HFFc6 (cell line): ENCODE data around the gene MTFP1. TPM values are rescaled to one million over a fixed set of nuclear protein-coding genes. Genes with fewer than 3 reads are reported as not detected.

Experiments
- DNase-seq: peaks from one replicate; pipeline ENCODE4 v3.0.0-alpha.2; 2018
- H3K27ac Mint-ChIP-seq: 2 replicates; pipeline ENCODE4 v1.8.0; 2020; ENCODE audit warnings: mild to moderate bottlenecking, mixed read lengths
- H3K27me3 Mint-ChIP-seq: 2 replicates; pipeline ENCODE4 v1.8.0; 2021; ENCODE audit warnings: mild to moderate bottlenecking, moderate library complexity, mixed read lengths; ENCODE audit not compliant: insufficient read depth
- H3K36me3 Mint-ChIP-seq: 2 replicates; pipeline ENCODE4 v1.8.0; 2021; ENCODE audit warnings: low read depth, mixed read lengths
- H3K4me1 Mint-ChIP-seq: 2 replicates; pipeline ENCODE4 v1.8.0; 2020; ENCODE audit warnings: low read depth, mixed read lengths
- H3K4me3 Mint-ChIP-seq: 2 replicates; pipeline ENCODE4 v1.8.0; 2020; ENCODE audit warnings: mild to moderate bottlenecking, moderate library complexity, mixed read lengths
- H3K9me3 Mint-ChIP-seq: 2 replicates; pipeline ENCODE4 v1.8.0; 2020; ENCODE audit warnings: mild to moderate bottlenecking, mixed read lengths
- CTCF ChIP-seq: fragments of 200-600 bp; sonication (generic); IDR thresholded peaks from 2 replicates; pipeline ENCODE4 v1.5.0; 2021; ENCODE audit warnings: antibody characterized with exemption, mild to moderate bottlenecking
- total RNA-seq, 6 experiments: library from RNA; stranded (reverse); fragmentation: NEBNext Ultra II Directional; extraction: Animal tissue kit (Norgen Biotek cat#: 25700); gene quantifications; 2 replicates in 1 of 6; 3 replicates in 5 of 6; pipeline ENCODE4 v1.2.3, GENCODE V29; 2021

Gene MTFP1
- total RNA-seq, 6 experiments from 2014 or later: 1.7 to 5.7 (median 4.1) TPM

- no peak for TF ChIP-seq CTCF
- Mint-ChIP-seq H3K9me3 (no peaks in the 10 kb centered on the region), H3K27me3 (no peaks in the 10 kb centered on the region; the same call in 1 of the 2 replicates), H3K36me3 (peaks cover 10% of the 10 kb centered on the region; the same call in 1 of the 2 replicates), H3K4me1 (peaks cover 19% of the 10 kb centered on the region), H3K27ac (no peak overlapping the region), H3K4me3 (no peak overlapping the region)
- DNase-seq: no peak
Observed at GRCh38 chr22:30429887-30430286, 4.3 kb downstream of the MTFP1 start.

- Mint-ChIP-seq H3K27ac (no peak overlapping the region), H3K27me3 (no peaks in the 10 kb centered on the region; the same call in 1 of the 2 replicates), H3K9me3 (no peaks in the 10 kb centered on the region), H3K4me3 (no peak overlapping the region), H3K36me3 (peaks cover 10% of the 10 kb centered on the region; the same call in 1 of the 2 replicates), H3K4me1 (peaks cover 13% of the 10 kb centered on the region)
- peak; percentile 34 for TF ChIP-seq CTCF
- no peak for DNase-seq
Observed at GRCh38 chr22:30430933-30431332, 5.4 kb downstream of the MTFP1 start.

GRCh38 chr22:30432096-30432495 is 6.5 kb downstream of the MTFP1 start:
- H3K9me3 Mint-ChIP-seq: no peaks in the 10 kb centered on the region
- no peak overlapping the region for H3K4me3 Mint-ChIP-seq
- no peak for TF ChIP-seq CTCF
- DNase-seq: no peak
- H3K36me3 Mint-ChIP-seq: peaks cover 10% of the 10 kb centered on the region; the same call in 1 of the 2 replicates
- peaks cover 7% of the 10 kb centered on the region for H3K4me1 Mint-ChIP-seq
- no peak overlapping the region for H3K27ac Mint-ChIP-seq
- H3K27me3 Mint-ChIP-seq: no peaks in the 10 kb centered on the region

- no peak for DNase-seq
- H3K27ac Mint-ChIP-seq: no peak overlapping the region
- no peak overlapping the region for H3K4me3 Mint-ChIP-seq
- TF ChIP-seq CTCF: no peak
- no peaks in the 10 kb centered on the region for H3K27me3 Mint-ChIP-seq
- H3K36me3 Mint-ChIP-seq: peaks cover 5% of the 10 kb centered on the region; the same call in 1 of the 2 replicates
- H3K9me3 Mint-ChIP-seq: no peaks in the 10 kb centered on the region
- H3K4me1 Mint-ChIP-seq: peaks cover 7% of the 10 kb centered on the region
Observed at GRCh38 chr22:30432520-30432919, 7.0 kb downstream of the MTFP1 start.

GRCh38 chr22:30433227-30433626 is 7.7 kb downstream of the MTFP1 start:
- peaks cover 7% of the 10 kb centered on the region for H3K4me1 Mint-ChIP-seq
- H3K9me3 Mint-ChIP-seq: no peaks in the 10 kb centered on the region
- DNase-seq: no peak
- no peaks in the 10 kb centered on the region for H3K27me3 Mint-ChIP-seq
- TF ChIP-seq CTCF: no peak
- H3K27ac Mint-ChIP-seq: no peak overlapping the region
- no peak overlapping the region for H3K4me3 Mint-ChIP-seq
- no peaks in the 10 kb centered on the region; the same call in 1 of the 2 replicates for H3K36me3 Mint-ChIP-seq

GRCh38 chr22:30433773-30434172 is 8.2 kb downstream of the MTFP1 start:
- no peak overlapping the region for H3K4me3 Mint-ChIP-seq
- peaks cover 7% of the 10 kb centered on the region for H3K4me1 Mint-ChIP-seq
- H3K36me3 Mint-ChIP-seq: no peaks in the 10 kb centered on the region; the same call in 1 of the 2 replicates
- H3K27me3 Mint-ChIP-seq: 0 out of 2 replicates have a peak, but pooled peaks cover 2% of the 10 kb centered on the region
- DNase-seq: no peak
- no peak overlapping the region for H3K27ac Mint-ChIP-seq
- TF ChIP-seq CTCF: no peak
- no peaks in the 10 kb centered on the region for H3K9me3 Mint-ChIP-seq
